Parathyroid adenoma (tissue), 2 donors: ENCODE data around the gene SLC2A13.
"Not testable (repeated sequence)": the region's sequence is repeated elsewhere in the genome, so short reads cannot be mapped to it uniquely, and the experiment has no call there.

Experiments used
- H2AFZ ChIP-seq: fragments of 300-600 bp; sonication (generic); one replicate; pipeline ENCODE4 v1.7.0; 2017; ENCODE audit warnings: antibody characterized with exemption, mild to moderate bottlenecking
- H3K27ac ChIP-seq: fragments of 300-600 bp; sonication (generic); one replicate; pipeline ENCODE4 v1.7.0; 2017
- H3K27me3 ChIP-seq: fragments of 300-600 bp; sonication (generic); one replicate; pipeline ENCODE4 v1.7.0; 2017; ENCODE audit warnings: low read length; ENCODE audit not compliant: control insufficient read depth, insufficient read depth
- H3K36me3 ChIP-seq: fragments of 300-600 bp; sonication (generic); one replicate; pipeline ENCODE4 v1.7.0; 2017; ENCODE audit warnings: low read length; ENCODE audit not compliant: control insufficient read depth, insufficient read depth
- H3K4me1 ChIP-seq: fragments of 300-600 bp; sonication (generic); one replicate; pipeline ENCODE4 v1.7.0; 2017; ENCODE audit warnings: control low read depth
- H3K4me2 ChIP-seq: fragments of 300-600 bp; sonication (generic); one replicate; pipeline ENCODE4 v1.7.0; 2017; ENCODE audit warnings: low read length
- H3K4me3 ChIP-seq: fragments of 300-600 bp; sonication (generic); one replicate; pipeline ENCODE4 v1.7.0; 2017; ENCODE audit warnings: low read depth, low read length
- H3K79me2 ChIP-seq: fragments of 300-600 bp; sonication (generic); one replicate; pipeline ENCODE4 v1.7.0; 2017; ENCODE audit warnings: control low read depth
- H3K9ac ChIP-seq: fragments of 300-600 bp; sonication (generic); one replicate; pipeline ENCODE4 v1.7.0; 2017; ENCODE audit warnings: mild to moderate bottlenecking
- H3K9me3 ChIP-seq: fragments of 300-600 bp; sonication (generic); one replicate; pipeline ENCODE4 v1.7.0; 2017; ENCODE audit warnings: low read length; ENCODE audit not compliant: control insufficient read depth
- TF ChIP-seq, protein P1 (sequence below): fragments of 300-600 bp; sonication (generic); IDR thresholded peaks from one replicate; pipeline ENCODE4 v1.7.0; 2017; ENCODE audit warnings: antibody characterized with exemption, mild to moderate bottlenecking
- donor health status: primary hyperparathyroidism.

Gene SLC2A13

DNA sequence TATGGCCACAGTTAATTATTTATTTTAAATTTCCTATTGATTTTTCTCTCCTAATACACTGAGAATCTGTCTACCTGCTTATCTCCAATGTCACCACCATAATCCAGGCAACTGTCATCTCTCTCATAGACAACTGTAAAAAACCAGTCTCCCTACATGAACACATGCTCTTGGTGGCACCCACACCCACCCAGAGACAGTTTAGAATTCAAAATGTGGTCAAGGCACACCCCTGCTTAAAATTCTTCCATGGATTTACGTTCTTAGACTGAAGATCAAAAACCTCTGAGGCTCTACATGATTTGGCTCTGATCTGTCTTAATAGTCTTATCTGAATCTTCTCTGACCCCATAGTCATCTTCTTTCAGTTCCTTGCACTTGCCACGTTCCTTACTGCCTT, 245.2 kb downstream of the SLC2A13 start:
- Histone ChIP-seq H3K4me1 (no peaks in the 10 kb centered on the region), H3K79me2 (no peaks in the 10 kb centered on the region), H3K4me2 (no peak overlapping the region), H3K9me3 (no peaks in the 10 kb centered on the region), H3K27me3 (no peaks in the 10 kb centered on the region), H3K27ac (no peak overlapping the region), H3K36me3 (no peaks in the 10 kb centered on the region), H2AFZ (no peak overlapping the region), H3K4me3 (no peak overlapping the region), H3K9ac (no peak overlapping the region)
- TF ChIP-seq, protein P1, sequence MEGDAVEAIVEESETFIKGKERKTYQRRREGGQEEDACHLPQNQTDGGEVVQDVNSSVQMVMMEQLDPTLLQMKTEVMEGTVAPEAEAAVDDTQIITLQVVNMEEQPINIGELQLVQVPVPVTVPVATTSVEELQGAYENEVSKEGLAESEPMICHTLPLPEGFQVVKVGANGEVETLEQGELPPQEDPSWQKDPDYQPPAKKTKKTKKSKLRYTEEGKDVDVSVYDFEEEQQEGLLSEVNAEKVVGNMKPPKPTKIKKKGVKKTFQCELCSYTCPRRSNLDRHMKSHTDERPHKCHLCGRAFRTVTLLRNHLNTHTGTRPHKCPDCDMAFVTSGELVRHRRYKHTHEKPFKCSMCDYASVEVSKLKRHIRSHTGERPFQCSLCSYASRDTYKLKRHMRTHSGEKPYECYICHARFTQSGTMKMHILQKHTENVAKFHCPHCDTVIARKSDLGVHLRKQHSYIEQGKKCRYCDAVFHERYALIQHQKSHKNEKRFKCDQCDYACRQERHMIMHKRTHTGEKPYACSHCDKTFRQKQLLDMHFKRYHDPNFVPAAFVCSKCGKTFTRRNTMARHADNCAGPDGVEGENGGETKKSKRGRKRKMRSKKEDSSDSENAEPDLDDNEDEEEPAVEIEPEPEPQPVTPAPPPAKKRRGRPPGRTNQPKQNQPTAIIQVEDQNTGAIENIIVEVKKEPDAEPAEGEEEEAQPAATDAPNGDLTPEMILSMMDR: no peak

DNA sequence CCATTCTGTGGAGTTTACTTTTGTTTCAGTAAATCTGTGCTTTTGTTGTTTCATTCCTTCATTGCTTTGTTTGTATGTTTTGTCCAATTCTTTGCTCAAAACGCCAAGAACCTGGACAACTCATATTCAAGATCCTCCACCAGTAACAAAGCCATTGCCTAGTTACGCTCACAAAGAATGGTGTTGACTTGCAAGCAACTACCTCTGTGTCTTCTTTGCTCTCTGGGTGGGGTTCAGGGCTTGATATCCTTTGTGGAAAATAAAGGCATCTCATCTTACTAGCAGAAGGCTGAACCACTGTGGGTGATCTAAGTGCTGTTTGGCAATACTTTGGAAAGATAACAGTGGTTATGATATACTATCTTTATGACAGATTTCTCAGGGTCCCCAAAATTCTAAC, 252.9 kb downstream of the SLC2A13 start:
- H3K9me3 ChIP-seq: no peaks in the 10 kb centered on the region
- no peak overlapping the region for H3K9ac ChIP-seq
- no peaks in the 10 kb centered on the region for H3K36me3 ChIP-seq
- H3K27ac ChIP-seq: no peak overlapping the region
- TF ChIP-seq, protein P1: no peak
- no peak overlapping the region for H2AFZ ChIP-seq
- H3K79me2 ChIP-seq: no peaks in the 10 kb centered on the region
- H3K4me3 ChIP-seq: no peak overlapping the region
- H3K4me1 ChIP-seq: no peaks in the 10 kb centered on the region
- H3K27me3 ChIP-seq: no peaks in the 10 kb centered on the region
- H3K4me2 ChIP-seq: no peak overlapping the region

DNA sequence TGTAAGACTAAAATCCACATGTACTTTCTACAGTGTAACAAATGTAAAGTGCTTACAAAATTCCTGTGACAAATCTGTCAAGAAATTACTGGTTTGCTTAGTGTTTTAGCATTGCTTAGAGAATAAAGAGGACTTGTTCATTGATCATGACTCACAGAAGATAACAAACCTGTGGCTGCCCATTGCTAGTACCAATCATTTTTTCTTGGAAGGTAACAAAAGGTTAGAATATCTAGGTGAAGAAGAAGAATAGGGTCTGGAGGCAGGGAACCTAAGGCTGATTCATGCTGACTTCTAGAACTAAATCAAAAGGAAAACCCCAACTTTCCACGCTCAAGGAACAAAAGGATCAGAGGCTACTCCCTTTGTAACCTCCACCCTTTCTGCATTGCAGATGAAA, 253.5 kb downstream of the SLC2A13 start:
- Histone ChIP-seq H3K79me2 (no peaks in the 10 kb centered on the region), H3K9ac (no peak overlapping the region), H3K27ac (no peak overlapping the region), H3K4me3 (no peak overlapping the region), H2AFZ (no peak overlapping the region), H3K36me3 (peaks cover 2% of the 10 kb centered on the region), H3K4me1 (no peaks in the 10 kb centered on the region), H3K27me3 (no peaks in the 10 kb centered on the region), H3K9me3 (no peaks in the 10 kb centered on the region), H3K4me2 (no peak overlapping the region)
- TF ChIP-seq, protein P1: no peak

DNA sequence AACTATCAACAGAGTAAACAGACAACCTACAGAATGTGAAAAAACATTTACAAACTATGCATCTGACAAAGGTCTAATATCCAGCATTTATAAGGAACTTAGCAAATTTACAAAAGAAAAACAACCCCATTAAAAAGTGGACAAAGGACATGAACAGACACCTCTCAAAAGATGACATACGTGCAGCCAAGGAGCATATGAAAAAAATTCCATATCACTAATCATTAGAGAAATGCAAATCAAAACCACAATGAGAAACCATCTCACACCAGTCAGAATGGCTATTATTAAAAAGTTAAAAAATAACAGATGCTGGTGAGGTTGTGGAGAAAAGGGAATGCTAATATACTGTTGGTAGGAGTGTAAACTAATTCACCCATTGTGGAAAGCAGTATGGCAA, 257.7 kb downstream of the SLC2A13 start:
- H3K4me1 ChIP-seq, H3K27ac ChIP-seq, H3K79me2 ChIP-seq, H3K9me3 ChIP-seq, H3K4me2 ChIP-seq, H3K27me3 ChIP-seq, H3K4me3 ChIP-seq, H3K9ac ChIP-seq, H2AFZ ChIP-seq, H3K36me3 ChIP-seq: not testable (repeated sequence)

DNA sequence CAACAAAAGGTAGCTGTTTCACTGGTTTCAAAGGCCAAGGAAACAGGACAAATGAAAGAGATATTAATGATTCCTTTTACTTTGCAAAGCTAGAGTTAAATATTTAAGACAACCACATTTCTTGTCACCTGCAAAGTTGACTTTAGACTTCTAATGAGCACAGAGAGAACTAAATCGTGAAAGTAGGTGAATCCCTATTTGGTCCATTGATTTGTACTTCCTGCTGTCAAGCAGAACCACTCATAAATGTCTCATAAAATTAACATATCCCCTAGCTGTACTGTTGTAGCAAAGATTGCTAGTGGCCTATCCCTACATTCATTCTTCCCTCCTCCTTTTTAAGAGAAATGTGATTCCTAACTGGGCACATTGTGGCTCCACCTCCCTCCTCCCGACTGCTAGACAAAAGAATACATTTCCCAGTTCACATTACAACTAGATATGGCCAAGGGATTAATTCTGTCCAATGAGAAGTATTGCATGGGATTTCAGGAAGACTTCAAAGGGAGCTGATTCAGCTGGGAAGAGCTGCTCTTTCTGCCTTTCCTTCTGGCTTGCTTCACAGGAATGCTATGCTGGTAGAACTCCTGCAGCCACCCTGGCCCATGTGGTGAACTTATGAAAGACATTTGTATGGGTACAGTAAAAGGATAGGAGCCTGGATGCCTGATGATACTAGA, 258.8 kb downstream of the SLC2A13 start:
- Histone ChIP-seq H2AFZ (no peak overlapping the region), H3K36me3 (peaks cover 2% of the 10 kb centered on the region), H3K4me1 (no peaks in the 10 kb centered on the region), H3K27ac (no peak overlapping the region), H3K9me3 (no peaks in the 10 kb centered on the region), H3K4me2 (no peak overlapping the region), H3K4me3 (no peak overlapping the region), H3K79me2 (no peaks in the 10 kb centered on the region), H3K9ac (no peak overlapping the region), H3K27me3 (no peaks in the 10 kb centered on the region)
- TF ChIP-seq, protein P1: no peak
